CD8-positive, alpha-beta memory T cell (primary cell): ENCODE data around the gene SH3GL3. TPM values are rescaled to one million over a fixed set of nuclear protein-coding genes. Genes with fewer than 3 reads are reported as not detected.

Source experiments
- CTCF ChIA-PET: fragments of 350-600 bp; sonication (Branson Sonifier 250); formaldehyde crosslinking; loops from one replicate; lab custom pipeline; 2021; ENCODE audit warnings: antibody characterized with exemption; lab: Charles Lee
- POLR2A ChIA-PET: fragments of 350-600 bp; sonication (Branson Sonifier 250); formaldehyde crosslinking; loops from one replicate; lab custom pipeline; 2021; ENCODE audit warnings: antibody characterized with exemption; lab: Charles Lee
- DNase-seq, 5 donors: peaks; one replicate each; pipeline versions ENCODE4 v3.0.0 to v3.0.0-alpha.2; 2020 to 2022; ENCODE audit warnings: mixed read lengths in 1 of 5
- H3K27ac ChIP-seq: one replicate; pipeline ENCODE4 v1.7.0; 2013; ENCODE audit warnings: low read depth, mild to moderate bottlenecking, low read length, moderate library complexity
- H3K27me3 ChIP-seq: 2 replicates; pipeline ENCODE4 v1.7.0; 2013; ENCODE audit warnings: low read length, mild to moderate bottlenecking; ENCODE audit not compliant: insufficient read depth, poor library complexity, severe bottlenecking
- H3K36me3 ChIP-seq: 2 replicates; pipeline ENCODE4 v1.7.0; 2013; ENCODE audit warnings: mild to moderate bottlenecking, low read length, moderate library complexity; ENCODE audit not compliant: insufficient read depth
- H3K4me1 ChIP-seq: 2 replicates; pipeline ENCODE4 v1.7.0; 2013; ENCODE audit warnings: mild to moderate bottlenecking, low read length, moderate library complexity; ENCODE audit not compliant: insufficient read depth
- H3K4me3 ChIP-seq: 2 replicates; pipeline ENCODE4 v1.7.0; 2013; ENCODE audit warnings: mild to moderate bottlenecking, low read length
- H3K9me3 ChIP-seq: 2 replicates; pipeline ENCODE4 v1.7.0; 2013; ENCODE audit warnings: mild to moderate bottlenecking, low read length
- H3K27ac Mint-ChIP-seq, 8 donors: one replicate each; pipeline ENCODE4 v1.8.0; 2020 to 2021; ENCODE audit warnings: mixed read lengths in 8 of 8, mild to moderate bottlenecking in 6 of 8, inconsistent platforms in 3 of 8, moderate library complexity in 3 of 8
- H3K27me3 Mint-ChIP-seq, 2 donors: one replicate each; pipeline ENCODE4 v1.8.0; 2020 to 2021; ENCODE audit warnings: mixed read lengths in 2 of 2, mild to moderate bottlenecking in 1 of 2, moderate library complexity in 1 of 2
- H3K36me3 Mint-ChIP-seq, 3 donors: one replicate each; pipeline ENCODE4 v1.8.0; 2020 to 2021; ENCODE audit warnings: mixed read lengths in 3 of 3, inconsistent platforms in 1 of 3, mild to moderate bottlenecking in 1 of 3
- H3K4me1 Mint-ChIP-seq, 3 donors: one replicate each; pipeline ENCODE4 v1.8.0; 2020 to 2021; ENCODE audit warnings: mixed read lengths in 3 of 3, inconsistent platforms in 1 of 3, mild to moderate bottlenecking in 1 of 3
- H3K4me3 Mint-ChIP-seq, 7 donors: one replicate each; pipeline ENCODE4 v1.8.0; 2020 to 2021; ENCODE audit warnings: mixed read lengths in 7 of 7, mild to moderate bottlenecking in 6 of 7, moderate library complexity in 4 of 7, inconsistent platforms in 2 of 7
- H3K9me3 Mint-ChIP-seq, 5 donors: one replicate each; pipeline ENCODE4 v1.8.0; 2020 to 2022; ENCODE audit warnings: mixed read lengths in 5 of 5, mild to moderate bottlenecking in 3 of 5, moderate library complexity in 2 of 5, inconsistent platforms in 1 of 5
- polyA plus RNA-seq: library from polyadenylated mRNA; unstranded; fragments of 300-500 nt; fragmentation: Illumina TruSeq; gene quantifications from one replicate; pipeline ENCODE4 v1.2.3, GENCODE V29; 2021
- total RNA-seq, 2 experiments: library from RNA; stranded (reverse); gene quantifications; one replicate each; pipeline ENCODE4 v1.2.3, GENCODE V29; 2021

SH3GL3 gene
- total and polyA plus RNA-seq, 3 experiments from 2014 or later: not detected

- H3K4me3 ChIP-seq: no peak overlapping the region
- no peak for DNase-seq
- CTCF ChIA-PET: no interaction called here
- H3K36me3 Mint-ChIP-seq: no peaks in the 10 kb centered on the region
- H3K27me3 ChIP-seq: no peaks in the 10 kb centered on the region
- H3K4me1 Mint-ChIP-seq: no peaks in the 10 kb centered on the region
- no peaks in the 10 kb centered on the region for H3K4me1 ChIP-seq
- no peaks in the 10 kb centered on the region for H3K9me3 ChIP-seq
- no peaks in the 10 kb centered on the region for H3K36me3 ChIP-seq
- peaks cover 0 to 16% (median 8%) of the 10 kb centered on the region in 5 donors for H3K9me3 Mint-ChIP-seq
- H3K27ac ChIP-seq: no peak overlapping the region
- no peak overlapping the region for H3K4me3 Mint-ChIP-seq
- POLR2A ChIA-PET: no interaction called here
- H3K27ac Mint-ChIP-seq: no peak overlapping the region
- peaks cover 3 to 5% of the 10 kb centered on the region in 2 donors for H3K27me3 Mint-ChIP-seq
Measured at GRCh38 chr15:83598031-83598430, 150.9 kb downstream of the SH3GL3 start.

DNA sequence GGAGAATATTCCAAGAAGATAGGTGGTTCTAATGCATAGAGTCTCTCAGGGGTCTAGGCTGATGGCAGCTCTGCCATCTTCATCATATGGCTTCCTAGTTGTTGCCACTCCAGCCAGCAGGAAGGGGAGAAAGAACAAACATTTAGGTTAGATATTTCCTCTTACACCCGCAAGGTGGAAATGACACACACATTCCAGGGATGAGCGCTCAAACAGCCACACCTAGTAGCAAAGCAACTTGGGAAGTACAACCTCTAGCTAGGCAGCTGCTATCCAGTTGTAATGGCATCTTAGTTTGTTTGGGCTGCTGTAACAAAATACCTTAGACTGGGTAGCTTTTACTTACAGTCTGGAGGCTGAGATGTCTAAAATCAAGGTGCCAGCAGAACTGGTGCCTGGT lies 154.9 kb downstream of the SH3GL3 start:
- CTCF ChIA-PET: no interaction called here
- DNase-seq: no peak
- Histone ChIP-seq H3K36me3 (no peaks in the 10 kb centered on the region), H3K9me3 (no peaks in the 10 kb centered on the region), H3K4me3 (no peak overlapping the region), H3K27me3 (no peaks in the 10 kb centered on the region), H3K4me1 (no peaks in the 10 kb centered on the region), H3K27ac (no peak overlapping the region)
- POLR2A ChIA-PET: no interaction called here
- Mint-ChIP-seq H3K27me3 (peaks cover 8 to 11% of the 10 kb centered on the region in 2 donors), H3K27ac (no peak overlapping the region), H3K4me1 (no peaks in the 10 kb centered on the region), H3K4me3 (no peak overlapping the region), H3K9me3 (peaks cover 0 to 16% (median 6%) of the 10 kb centered on the region in 5 donors), H3K36me3 (no peaks in the 10 kb centered on the region)

- H3K4me3 Mint-ChIP-seq: no peak overlapping the region
- no peak for DNase-seq
- Histone ChIP-seq H3K4me3 (no peak overlapping the region), H3K36me3 (no peaks in the 10 kb centered on the region), H3K27ac (no peak overlapping the region), H3K9me3 (no peaks in the 10 kb centered on the region), H3K4me1 (no peaks in the 10 kb centered on the region), H3K27me3 (no peaks in the 10 kb centered on the region)
- peaks cover 0 to 14% (median 8%) of the 10 kb centered on the region in 5 donors for H3K9me3 Mint-ChIP-seq
- peaks cover 8 to 11% of the 10 kb centered on the region in 2 donors for H3K27me3 Mint-ChIP-seq
- no peak overlapping the region for H3K27ac Mint-ChIP-seq
- ChIA-PET CTCF (no interaction called here), POLR2A (no interaction called here)
- no peaks in the 10 kb centered on the region for H3K4me1 Mint-ChIP-seq
- no peaks in the 10 kb centered on the region for H3K36me3 Mint-ChIP-seq
Measured at GRCh38 chr15:83604549-83604948, 157.4 kb downstream of the SH3GL3 start.

DNA sequence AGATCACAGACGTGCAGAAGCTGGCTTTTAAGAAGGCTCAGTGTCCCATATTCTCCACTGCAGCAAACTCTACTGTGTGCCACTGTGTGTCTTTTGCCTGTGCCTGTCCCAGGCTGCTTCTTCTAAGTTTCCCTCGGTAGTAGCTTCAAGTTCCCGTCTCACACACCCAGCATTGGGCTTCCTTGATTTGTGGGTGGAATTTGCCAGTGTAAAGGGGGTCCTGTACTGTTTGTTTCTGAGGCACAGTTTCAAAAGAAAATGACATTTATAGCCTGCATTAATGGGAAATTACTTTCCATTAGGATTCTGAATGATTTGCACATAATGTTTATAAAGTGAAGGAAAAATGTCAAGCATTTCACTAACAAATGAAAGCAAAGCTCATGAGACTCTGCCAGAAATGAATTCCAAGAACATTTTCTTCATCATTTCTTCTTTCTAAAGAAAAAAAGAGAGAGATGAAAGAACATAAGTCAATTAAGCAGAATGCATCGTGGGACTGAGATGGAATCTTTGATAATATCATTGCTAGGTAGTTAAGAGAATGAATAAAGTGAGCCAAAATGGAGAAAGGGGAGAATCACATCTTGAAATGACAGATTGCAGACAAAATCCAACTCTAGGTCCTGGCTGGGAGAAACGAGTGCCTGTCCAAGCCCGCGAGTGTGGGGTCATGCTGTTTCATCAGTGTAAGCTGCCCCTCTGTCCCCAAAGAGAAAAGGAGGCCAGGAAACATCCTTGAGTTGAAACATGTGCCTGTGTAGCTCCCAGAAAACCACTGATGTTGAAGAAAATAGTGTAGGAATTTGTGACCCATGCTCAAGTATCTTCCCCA lies 158.2 kb downstream of the SH3GL3 start:
- no peaks in the 10 kb centered on the region for H3K4me1 ChIP-seq
- POLR2A ChIA-PET: no interaction called here
- Mint-ChIP-seq H3K9me3 (peaks cover 0 to 8% (median 6%) of the 10 kb centered on the region in 5 donors), H3K4me3 (no peak overlapping the region), H3K27ac (no peak overlapping the region), H3K27me3 (peaks cover 6 to 8% of the 10 kb centered on the region in 2 donors), H3K4me1 (no peaks in the 10 kb centered on the region), H3K36me3 (no peaks in the 10 kb centered on the region)
- no peaks in the 10 kb centered on the region for H3K36me3 ChIP-seq
- H3K27ac ChIP-seq: no peak overlapping the region
- no peaks in the 10 kb centered on the region for H3K9me3 ChIP-seq
- CTCF ChIA-PET: no interaction called here
- H3K4me3 ChIP-seq: no peak overlapping the region
- DNase-seq: no peak
- no peaks in the 10 kb centered on the region for H3K27me3 ChIP-seq

GRCh38 chr15:83610132-83610531 lies 163.0 kb downstream of the SH3GL3 start:
- Mint-ChIP-seq H3K27ac (no peak overlapping the region), H3K36me3 (no peaks in the 10 kb centered on the region), H3K27me3 (peaks cover 0 to 2% of the 10 kb centered on the region in 2 donors), H3K9me3 (peaks cover 0 to 5% (median 0%) of the 10 kb centered on the region in 5 donors), H3K4me3 (no peak overlapping the region), H3K4me1 (no peaks in the 10 kb centered on the region)
- Histone ChIP-seq H3K27ac (no peak overlapping the region), H3K4me3 (no peak overlapping the region), H3K36me3 (no peaks in the 10 kb centered on the region), H3K9me3 (no peaks in the 10 kb centered on the region), H3K4me1 (no peaks in the 10 kb centered on the region), H3K27me3 (no peaks in the 10 kb centered on the region)
- ChIA-PET CTCF (no interaction called here), POLR2A (no interaction called here)
- no peak for DNase-seq

GRCh38 chr15:83610901-83611685 lies 164.0 kb downstream of the SH3GL3 start:
- ChIA-PET CTCF (no interaction called here), POLR2A (no interaction called here)
- Histone ChIP-seq H3K27ac (no peak overlapping the region), H3K36me3 (no peaks in the 10 kb centered on the region), H3K9me3 (no peaks in the 10 kb centered on the region), H3K4me3 (no peak overlapping the region), H3K27me3 (no peaks in the 10 kb centered on the region), H3K4me1 (no peaks in the 10 kb centered on the region)
- H3K27me3 Mint-ChIP-seq: no peaks in the 10 kb centered on the region
- no peaks in the 10 kb centered on the region for H3K4me1 Mint-ChIP-seq
- H3K4me3 Mint-ChIP-seq: no peak overlapping the region
- H3K27ac Mint-ChIP-seq: no peak overlapping the region
- DNase-seq: no peak
- H3K36me3 Mint-ChIP-seq: no peaks in the 10 kb centered on the region
- H3K9me3 Mint-ChIP-seq: peaks cover 0 to 5% (median 0%) of the 10 kb centered on the region in 5 donors

- H3K4me3 Mint-ChIP-seq: no peak overlapping the region
- Histone ChIP-seq H3K9me3 (no peaks in the 10 kb centered on the region), H3K27ac (no peak overlapping the region), H3K4me3 (no peak overlapping the region), H3K27me3 (no peaks in the 10 kb centered on the region), H3K4me1 (no peaks in the 10 kb centered on the region), H3K36me3 (no peaks in the 10 kb centered on the region)
- POLR2A ChIA-PET: no interaction called here
- H3K36me3 Mint-ChIP-seq: no peaks in the 10 kb centered on the region
- CTCF ChIA-PET: interaction anchor here (0.9 kb wide), 1 partner anchor 8 kb away, joined by 3 read pairs; no protein-coding TSS in a partner anchor
- H3K27ac Mint-ChIP-seq: no peak overlapping the region
- no peak for DNase-seq
- peaks cover 0 to 5% (median 0%) of the 10 kb centered on the region in 5 donors for H3K9me3 Mint-ChIP-seq
- no peaks in the 10 kb centered on the region for H3K27me3 Mint-ChIP-seq
- H3K4me1 Mint-ChIP-seq: no peaks in the 10 kb centered on the region
Measured at GRCh38 chr15:83612226-83612625, 165.1 kb downstream of the SH3GL3 start.
